ENCODE data around the gene ASIC3.
A peak's percentile ranks its signal among the peaks of the same experiment; 100 is the strongest.

Gene ASIC3

DNA sequence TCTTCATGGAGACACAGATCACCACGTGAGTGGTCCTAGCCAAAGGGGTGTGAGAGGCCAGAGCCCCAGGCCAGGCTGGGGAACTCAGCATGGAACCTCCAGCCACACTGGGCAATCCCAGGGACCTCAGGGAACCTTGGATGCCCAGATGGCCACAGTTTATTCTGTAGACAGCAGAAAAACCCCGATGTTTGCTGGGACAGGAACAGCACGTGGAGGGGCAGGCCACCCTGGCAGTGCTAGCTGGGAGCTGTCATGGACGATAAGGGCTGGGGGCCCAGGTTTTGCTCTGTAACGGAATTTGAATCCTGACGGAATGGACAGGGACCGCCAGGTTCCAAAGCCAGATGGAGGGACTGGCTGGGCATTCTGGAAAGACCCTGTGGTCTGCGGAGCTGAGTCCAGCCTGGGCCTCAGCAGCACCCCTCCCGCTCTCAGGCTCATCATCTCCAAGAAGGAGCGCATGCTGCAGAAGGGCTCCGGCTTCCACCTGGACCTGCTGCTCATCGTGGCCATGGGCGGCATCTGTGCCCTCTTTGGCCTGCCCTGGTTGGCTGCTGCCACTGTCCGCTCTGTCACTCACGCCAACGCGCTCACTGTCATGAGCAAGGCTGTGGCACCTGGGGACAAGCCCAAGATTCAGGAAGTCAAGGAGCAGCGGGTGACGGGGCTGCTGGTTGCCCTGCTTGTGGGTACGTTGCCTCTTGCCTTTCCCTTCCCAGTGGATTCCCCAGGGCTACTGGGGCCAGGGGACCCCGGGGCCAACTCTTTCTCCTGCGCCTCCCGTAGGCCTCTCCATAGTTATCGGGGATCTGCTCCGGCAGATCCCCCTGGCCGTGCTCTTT, 26.7 kb downstream of the ASIC3 start:
- no peak for DNase-seq

DNA sequence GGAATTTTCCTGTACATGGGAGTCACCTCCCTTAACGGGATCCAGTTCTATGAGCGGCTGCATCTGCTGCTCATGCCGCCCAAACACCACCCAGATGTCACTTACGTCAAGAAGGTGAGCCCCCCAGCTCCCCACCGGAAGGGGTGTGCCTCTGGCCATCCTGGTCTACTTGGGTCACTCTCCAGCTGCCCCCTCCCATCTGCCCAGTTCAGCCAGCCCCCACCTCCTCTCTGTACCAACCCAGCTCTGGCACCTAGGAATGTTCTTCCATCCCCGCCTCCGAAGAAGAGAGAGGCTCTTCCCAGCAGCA, 27.3 kb downstream of the ASIC3 start:
- DNase-seq, result no peak

DNA sequence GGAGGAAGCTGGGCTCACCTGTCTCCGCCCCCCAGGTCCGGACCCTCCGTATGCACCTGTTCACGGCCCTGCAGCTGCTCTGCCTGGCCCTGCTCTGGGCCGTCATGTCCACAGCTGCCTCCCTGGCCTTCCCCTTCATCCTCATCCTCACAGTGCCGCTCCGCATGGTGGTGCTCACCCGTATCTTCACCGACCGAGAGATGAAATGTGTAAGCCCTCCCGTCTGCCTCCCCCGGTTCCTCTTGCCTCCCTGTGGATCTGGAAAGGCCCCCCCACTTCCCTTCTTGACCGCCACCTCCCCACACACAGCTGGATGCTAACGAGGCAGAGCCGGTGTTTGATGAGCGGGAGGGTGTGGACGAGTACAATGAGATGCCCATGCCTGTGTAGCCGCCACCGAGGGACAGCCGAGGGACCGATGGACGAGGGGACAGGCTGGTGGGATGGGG, 27.7 kb downstream of the ASIC3 start:
- DNase-seq, result no peak

DNA sequence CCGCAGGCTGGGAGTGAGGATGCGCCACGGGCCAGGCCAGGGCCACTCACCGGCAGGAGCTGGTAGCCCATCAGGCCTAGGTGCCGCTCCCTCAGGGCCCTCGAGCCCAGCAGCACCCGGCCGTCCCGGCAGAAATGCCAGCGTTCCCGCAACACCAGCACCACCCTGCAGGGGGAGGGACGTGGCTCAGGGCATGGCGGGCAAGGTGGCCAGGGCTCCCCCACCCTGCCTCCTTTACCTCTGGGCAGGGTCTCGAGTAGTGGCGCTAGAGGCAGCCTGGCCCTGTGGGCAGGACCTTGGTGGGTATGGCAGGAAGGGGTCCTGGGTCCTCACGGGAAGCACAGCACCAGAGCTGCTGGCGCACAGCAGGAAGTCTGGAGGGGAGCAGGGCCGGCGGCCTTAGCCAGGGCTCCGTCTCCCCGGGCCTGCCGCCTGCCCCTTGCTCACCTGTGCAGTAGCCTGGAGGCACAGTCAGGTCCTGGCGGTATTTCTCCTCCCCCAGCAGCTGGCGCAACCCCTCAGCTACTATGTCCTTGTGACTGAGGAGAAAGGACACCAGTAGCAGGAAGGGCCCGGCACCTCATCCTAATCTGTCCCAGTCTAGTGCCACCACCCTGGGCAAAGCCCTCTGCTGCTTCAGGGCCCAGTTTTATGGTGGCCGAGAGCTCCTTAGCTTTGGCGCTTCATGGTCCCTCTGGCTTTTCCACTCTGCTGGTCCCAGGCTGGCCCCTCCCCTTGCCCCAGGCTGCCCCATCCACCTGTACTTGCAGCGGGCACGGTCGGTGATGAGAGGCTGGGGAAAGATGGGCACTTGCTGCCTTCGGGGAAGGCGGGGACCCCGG, 28.8 kb downstream of the ASIC3 start:
- no peak for DNase-seq

DNA sequence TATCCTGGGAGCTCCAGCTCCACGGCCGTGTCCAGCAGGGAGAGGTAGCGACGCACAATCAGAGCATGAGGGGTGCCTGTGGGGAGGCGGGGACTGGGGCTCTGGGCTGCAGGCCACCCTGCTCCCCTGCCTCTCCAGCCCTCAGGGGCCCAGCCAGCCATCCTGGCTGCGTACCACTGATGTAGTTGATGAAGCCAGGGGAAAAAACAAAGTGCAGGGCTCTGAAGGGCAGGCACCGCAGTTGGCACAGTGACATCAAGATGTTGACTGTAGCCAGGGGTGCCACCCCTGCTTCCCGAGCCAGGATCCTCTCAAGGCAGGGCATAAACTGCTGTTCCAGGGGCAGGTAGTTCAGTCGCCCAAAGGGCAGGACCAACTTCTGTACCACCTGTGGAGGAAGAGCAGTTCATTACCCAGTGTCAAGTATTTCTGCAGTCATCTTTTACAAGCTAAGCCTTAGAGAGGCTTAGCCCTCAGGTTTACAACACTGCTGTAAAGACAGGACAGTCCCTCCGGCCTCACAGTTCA, 29.4 kb downstream of the ASIC3 start:
- no peak for DNase-seq

DNA sequence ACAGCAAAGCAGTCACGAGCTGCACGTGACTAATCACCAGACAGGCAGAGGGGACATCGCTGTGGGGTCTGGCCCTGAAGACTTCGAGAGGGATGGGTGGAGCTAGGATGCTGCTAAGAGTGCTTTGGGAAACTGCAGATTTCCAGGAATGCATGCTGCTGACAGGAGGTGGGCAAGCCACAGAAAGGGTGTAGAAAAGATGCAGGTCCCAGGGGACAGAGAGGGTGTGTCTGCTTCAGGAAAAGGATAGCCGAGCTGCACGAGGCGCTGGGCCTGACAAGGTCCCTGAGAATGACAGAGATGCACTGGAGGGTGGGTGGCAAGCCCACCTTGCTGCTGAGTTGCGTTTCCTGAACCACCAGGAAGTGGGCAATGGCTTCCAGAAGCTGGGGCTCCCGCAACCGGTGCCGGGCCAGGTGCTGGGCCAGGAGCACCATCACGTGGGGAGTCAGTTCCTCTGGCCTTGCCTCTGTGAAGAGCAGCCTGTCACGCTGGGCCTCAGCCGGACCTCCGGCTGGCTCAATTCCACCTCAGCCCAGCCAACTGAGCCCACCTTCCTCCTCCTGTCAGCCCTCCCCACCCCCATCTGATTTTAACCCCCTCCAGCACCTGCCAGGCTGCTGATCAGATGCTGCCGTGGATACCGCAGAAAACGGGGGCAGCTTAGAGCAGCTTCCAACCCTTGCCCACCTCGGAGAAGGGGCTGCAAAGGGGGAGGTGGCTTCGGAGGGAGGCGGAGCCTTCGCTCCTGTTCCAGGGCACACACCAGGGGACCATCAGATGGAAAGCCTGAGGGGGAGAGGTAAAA, 30.1 kb downstream of the ASIC3 start:
- no peak for DNase-seq

DNA sequence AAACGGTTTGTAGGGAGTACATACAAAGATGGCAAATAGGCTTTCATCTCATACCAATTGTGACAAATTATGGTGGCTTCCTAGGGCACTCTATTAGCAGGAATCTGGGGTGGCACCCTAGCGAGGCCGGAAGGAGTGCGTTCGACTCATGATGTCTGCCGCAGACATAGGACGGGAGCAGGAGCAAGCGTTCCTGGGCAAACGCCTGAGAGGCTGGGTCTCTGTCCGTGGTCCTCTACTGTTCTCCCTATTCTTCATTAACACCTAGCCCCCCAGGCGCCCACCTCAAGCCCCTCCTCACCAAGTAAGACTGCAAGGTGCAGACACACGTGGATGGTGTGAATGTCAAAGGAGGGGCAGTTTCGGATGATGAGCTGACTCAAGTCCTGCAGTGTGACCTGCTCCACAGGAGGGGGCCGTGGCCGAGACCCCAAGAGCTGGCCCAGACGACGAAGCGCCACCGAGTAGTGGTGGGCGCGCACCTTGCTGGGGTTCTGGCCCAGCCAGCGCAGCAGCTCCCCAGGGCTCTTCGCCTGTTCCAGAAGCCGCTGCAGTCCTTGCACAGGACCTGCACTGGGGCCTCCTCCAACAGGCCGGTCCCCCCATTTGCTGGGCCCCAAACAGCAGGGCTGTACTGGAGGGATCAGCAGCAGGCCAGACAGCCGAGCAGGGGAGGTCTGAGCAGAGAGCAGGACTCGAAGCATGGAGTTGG, 31.0 kb downstream of the ASIC3 start:
- no peak for DNase-seq

DNA sequence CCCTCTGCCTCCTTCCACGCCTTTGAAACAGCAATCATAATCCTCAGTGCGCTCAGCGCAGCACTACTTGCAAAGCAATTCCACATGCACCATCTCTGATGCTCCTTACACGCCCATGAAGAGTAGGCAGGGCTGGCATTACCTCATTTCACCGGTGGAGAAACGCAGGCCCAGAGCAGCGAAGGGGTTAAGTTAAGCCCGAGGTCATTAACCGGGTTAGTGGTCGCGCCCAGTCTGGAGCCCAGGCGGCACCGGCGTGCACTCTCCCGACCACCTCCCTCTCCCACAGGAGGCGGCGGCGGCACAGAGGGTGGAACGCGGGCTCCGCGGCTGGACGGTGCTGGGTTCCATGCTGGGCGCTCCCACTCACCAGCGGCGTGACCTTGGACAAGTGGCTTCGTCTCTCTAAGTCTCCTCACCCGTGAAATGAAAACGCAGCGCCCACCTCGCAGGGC, 31.8 kb downstream of the ASIC3 start:
- DNase-seq, result no peak

DNA sequence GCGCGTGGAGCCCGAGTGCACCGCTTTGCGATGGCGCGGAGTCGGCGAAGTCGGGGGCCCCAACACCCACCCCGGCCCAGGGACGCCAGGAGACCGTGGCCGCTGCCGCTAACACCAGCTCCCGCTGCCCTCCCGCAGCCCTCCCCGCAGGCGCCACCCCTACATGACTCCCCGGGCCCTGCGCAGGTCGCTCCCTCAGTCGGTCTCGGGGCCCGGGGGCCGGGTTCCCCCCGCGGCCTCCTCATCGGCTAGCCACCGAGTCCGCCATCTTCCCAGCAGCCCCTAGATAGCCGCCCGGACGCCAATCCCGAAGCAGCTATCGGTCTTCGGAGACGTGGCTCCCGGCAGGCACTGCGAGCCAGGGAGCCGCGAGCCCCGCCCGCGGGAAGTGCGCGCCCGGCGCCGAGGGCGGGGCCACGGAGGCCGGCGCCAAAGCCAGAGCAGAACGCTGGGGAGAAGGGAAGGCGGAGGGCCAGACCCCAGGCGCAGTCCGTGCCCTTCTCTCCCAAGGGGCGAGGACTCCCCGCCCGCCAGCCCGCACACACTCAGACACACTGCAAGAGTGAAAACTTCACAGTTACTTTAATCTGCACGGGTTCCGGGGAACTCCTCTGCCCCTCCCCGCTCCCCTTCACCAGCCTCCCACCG, 32.3 kb downstream of the ASIC3 start, which contains the start of gene FASTK:
Gene FASTK (minus strand): TSS at position 288 of the 648 bp plus-strand sequence. CDS start 43 bp downstream, at position 245.
- DNase-seq, result peak; percentile 91

DNA sequence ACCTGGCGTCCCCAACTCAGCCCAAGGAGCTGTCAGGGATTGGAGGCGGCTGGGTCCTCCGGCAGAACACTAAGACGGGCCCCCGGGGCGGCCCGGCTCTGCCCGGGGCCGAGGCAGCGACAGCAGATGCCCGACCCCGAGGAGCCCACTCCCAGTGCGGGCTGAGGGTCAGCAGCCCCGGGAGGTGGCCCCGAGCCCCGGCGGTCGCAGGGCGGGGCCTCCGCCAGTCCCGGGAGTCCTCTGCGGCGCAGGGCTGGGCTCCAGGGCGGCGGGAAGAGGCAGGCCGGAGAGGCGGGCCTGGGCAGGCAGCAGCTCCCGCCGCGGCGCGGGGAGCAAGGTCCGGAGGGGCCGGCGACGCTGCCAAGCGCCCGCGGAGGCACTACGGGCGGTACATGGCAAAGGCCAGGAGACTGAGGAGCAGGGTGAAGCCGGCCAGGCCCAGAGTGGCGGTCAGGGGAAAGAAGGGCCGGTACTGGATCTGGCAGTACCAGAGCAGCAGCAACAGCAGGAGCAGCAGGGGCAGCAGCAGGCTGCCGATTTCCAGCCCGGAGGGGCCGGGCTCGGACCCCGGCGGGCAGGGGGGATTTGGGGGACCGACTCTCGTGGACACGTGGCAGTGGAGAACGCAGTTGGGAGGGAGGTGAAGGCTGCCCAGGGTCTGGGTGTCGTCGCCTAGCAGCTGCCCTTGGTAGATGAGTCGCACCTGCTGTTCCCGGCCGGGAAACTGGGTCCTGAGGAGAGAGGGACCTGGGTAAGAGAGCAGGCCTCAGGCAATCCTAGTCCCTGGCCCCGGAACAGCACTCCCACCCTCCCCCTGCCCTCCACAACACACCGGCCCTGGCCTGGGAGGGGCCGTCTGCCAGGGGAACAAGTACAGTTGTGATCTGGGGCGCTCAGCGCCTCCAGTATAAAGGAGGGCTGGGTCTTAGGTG, 33.1 kb downstream of the ASIC3 start:
- DNase-seq, result no peak

DNA sequence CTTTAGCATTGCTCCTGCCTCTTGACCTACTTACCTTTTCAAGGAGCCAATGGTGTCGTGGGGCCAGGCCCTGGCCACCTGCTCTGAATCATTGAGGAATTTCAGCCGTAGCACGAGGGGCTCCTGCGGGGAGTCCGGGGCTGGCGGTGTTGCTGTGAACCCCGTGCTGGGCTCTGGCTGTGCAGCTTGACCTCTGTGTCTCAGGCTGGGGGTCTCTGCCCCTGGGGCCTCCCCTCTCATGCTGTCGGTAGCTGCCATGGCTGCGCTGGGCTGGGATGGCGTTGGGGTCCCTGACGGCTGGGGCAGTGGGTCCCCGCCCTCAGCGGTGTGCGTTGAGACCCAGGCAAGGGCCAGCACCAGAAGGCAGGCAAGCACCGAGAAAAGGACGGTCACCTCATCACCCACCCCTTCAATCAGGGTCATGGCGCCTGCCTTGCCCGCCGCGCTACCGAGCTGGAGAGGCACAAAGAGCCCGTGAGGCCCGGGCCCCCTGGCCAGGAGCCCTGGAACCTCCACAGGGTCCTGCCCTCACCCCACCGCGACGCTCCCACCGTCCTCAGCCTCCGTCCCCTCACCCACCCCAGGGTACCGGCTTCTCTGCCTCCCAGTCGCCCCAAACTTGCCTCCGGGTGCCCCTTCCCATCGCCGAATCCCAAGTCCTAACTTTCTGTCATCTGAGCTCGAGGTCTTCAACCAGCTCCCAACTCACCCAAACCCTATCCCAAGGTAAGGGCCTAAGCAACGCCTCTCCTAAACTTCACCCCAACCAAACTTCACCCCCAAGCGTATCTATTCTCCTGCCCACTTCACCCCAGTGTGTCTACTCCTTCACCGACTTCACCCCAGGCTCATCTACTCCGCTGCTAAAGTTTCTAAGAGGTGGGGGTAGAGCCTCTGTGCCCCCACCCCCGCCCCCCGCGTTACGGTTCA, 34.1 kb downstream of the ASIC3 start:
- DNase-seq, result no peak

DNA sequence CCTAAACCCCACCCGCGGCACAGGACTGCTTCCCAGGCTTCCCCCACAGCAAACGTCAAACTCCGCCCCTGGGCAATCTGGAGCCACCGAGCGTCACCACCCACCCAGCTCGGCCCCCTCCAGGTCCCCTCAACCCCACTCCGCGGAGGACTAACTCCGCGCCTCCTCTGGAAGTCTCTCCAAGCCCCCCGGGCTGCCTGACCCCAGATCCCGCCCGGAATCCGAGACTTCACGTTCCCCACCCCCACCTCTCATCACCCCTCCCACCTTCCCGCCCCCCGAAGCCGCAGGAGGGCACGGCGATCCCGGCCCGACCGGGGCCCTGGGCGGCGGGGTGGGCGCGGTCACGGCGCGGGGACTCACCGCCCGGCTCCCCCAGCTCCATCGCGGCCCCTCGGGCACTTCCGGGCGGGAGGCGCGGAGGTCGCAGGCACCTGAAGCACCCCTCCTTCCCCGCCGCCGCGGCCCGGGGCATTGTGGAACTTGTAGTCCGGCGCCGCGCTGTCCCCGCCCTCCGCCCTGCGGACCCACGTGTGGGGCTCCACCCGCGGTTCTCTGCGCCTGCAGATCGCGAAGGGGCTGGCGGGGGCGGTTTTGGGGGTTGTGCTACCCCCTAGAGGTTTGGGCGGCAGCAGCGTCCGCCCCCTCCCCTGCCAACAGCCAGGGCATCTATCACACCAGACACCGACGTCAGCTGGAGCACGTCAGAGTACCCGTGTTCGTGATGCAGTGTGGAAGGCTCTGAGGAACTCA, 34.9 kb downstream of the ASIC3 start, which contains the start of gene TMUB1:
Gene TMUB1 (minus strand): TSS at position 423 of the 753 bp plus-strand sequence. CDS start 930 bp downstream, outside the sequence.
- peak; percentile 84 for DNase-seq

DNA sequence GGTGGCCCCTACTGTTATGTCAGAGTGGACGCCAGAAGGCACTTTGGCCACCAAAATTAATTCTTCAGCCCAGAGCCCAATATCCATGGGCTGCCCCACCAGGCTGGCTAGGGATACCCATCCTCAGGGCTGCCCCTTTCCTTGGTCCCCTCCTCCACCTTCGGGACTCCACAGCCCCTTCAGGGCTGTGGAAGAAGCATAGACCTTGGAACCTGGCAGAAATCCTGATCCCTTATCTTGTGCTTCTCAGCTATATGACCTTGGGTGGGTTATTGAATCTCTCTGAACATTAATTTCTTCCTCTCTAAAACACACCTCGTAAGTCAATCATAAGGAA, 35.5 kb downstream of the ASIC3 start:
- DNase-seq, result no peak

DNA sequence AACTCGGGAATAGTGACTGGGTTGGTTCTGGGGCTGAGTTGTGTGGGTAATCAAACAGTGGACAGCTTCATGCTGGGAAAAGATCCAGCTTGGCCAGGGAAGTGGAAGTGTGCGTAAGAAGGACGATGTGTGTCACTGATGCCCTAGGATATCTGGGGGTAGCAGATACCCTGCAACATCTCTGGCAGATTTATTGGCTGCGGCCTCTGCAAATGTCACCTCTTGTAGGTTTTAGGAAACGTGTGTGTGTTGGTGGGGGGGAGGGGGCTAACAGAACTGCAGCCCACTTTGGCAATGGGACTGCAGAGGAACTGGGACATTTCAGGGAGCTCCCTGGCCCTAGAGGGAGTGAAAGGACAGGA, 37.0 kb downstream of the ASIC3 start:
- no peak for DNase-seq

DNA sequence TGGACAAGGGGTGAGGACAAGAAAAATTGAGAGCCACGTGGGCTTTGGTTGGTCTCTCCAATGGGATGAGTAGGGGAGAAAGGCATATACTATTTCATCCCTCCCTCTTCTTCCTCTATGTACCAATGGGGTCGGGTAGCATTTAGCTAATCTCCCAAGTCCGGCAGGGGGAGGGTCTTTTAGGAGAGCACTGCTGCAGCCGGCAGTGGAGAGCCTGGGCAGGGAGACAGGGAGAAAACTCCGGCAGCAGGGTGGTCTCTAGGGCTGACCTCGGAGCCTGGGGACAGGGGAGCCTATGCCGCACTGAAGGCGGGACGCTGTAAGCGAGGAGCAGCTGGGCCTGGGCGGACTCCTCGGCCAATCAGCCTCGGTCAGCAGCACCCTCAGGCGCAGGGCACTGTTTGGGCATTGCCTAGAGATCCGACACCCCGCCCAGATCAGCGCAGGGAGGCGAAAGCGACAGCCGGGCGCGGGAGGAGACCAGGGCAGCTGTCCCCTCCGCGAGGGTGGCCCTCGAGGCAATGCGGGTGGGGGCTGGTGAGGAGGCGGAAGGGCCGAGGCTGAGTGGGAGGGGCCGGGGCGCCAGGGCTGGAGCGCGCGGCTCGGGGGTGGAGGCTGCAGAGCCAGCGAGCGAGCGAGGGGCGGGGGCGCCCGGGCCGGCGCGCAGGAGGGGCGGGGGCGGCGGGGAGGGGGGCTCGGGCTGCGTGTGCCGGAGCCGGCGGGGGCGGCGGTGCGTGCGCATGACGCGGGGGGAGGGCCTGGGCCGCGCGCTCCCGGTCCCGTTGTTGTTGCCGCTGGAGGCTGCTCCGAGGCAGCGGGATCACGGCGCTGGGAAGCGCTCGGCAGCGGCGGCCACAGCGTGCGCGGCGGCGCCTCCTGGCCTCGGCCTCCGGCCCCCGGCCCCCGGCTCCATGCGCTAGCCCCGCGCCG, 37.6 kb downstream of the ASIC3 start, which contains the start of gene AGAP3:
Gene AGAP3 (plus strand): TSS at position 785 of the 930 bp plus-strand sequence. CDS start 267 bp downstream, outside the sequence.
- peak; percentile 56 for DNase-seq

DNA sequence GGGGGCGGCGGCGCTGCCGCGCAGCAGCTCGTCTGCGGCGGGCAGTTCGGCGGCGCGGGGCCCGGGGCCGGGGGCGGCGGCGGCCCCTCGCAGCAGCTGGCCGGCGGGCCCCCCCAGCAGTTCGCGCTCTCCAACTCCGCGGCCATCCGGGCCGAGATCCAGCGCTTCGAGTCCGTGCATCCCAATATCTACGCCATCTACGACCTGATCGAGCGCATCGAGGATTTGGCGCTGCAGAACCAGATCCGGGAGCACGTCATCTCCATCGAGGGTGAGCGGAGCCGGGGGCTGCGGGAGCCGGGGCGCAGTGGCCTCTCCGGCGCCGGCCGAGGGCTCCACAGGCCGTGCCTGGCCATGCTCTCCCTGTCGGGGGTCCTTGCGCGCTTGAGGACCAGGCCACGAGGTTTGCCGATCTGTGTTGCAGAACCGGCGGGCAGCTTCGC, 38.5 kb downstream of the ASIC3 start:
- DNase-seq, result peak; percentile 32
